HG03108 (cell line): Measurements from ENCODE around the gene AURKA.

Source experiments
- ATAC-seq: cut with Tn5 transposase; IDR thresholded peaks from one replicate; pipeline ENCODE4 v1.9.1; 2021; ENCODE audit warnings: moderate library complexity; ENCODE audit not compliant: unreplicated experiment

AURKA gene

GRCh38 chr20:56392132-56392880 is at the start of gene AURKA, which contains the start of gene CSTF1:
AURKA (minus strand) TSS chr20:56392215; CDS start chr20:56388197, 4,018 bp downstream.
CSTF1 (plus strand) TSS chr20:56392645; CDS start chr20:56395553, 2,908 bp downstream.
- ATAC-seq: peak; percentile 90

GRCh38 chr20:56440346-56441007 is 48.5 kb upstream of the AURKA start:
- ATAC-seq: peak; percentile 62

- ATAC-seq: no peak
Observed at GRCh38 chr20:56439771-56440291, 47.8 kb upstream of the AURKA start.

GRCh38 chr20:56438284-56438683 is 46.3 kb upstream of the AURKA start:
- no peak for ATAC-seq

- no peak for ATAC-seq
Observed at GRCh38 chr20:56437196-56437960, 45.4 kb upstream of the AURKA start.

- no peak for ATAC-seq
Observed at GRCh38 chr20:56433880-56434255, 41.9 kb upstream of the AURKA start.

- ATAC-seq: no peak
Observed at GRCh38 chr20:56433221-56433879, 41.3 kb upstream of the AURKA start.

- ATAC-seq: no peak
Observed at GRCh38 chr20:56431471-56431870, 39.5 kb upstream of the AURKA start.

- ATAC-seq: no peak
Observed at GRCh38 chr20:56430957-56431356, 38.9 kb upstream of the AURKA start.

- no peak for ATAC-seq
Observed at GRCh38 chr20:56430461-56430860, 38.4 kb upstream of the AURKA start.

GRCh38 chr20:56429941-56430340 is 37.9 kb upstream of the AURKA start:
- ATAC-seq: no peak

GRCh38 chr20:56429502-56429901 is 37.5 kb upstream of the AURKA start:
- ATAC-seq: no peak

- ATAC-seq: no peak
Observed at GRCh38 chr20:56428881-56429280, 36.9 kb upstream of the AURKA start.

GRCh38 chr20:56428410-56428809 is 36.4 kb upstream of the AURKA start:
- no peak for ATAC-seq

- no peak for ATAC-seq
Observed at GRCh38 chr20:56427797-56428196, 35.8 kb upstream of the AURKA start.

GRCh38 chr20:56426926-56427325 is 34.9 kb upstream of the AURKA start:
- ATAC-seq: no peak

- no peak for ATAC-seq
Observed at GRCh38 chr20:56426026-56426425, 34.0 kb upstream of the AURKA start.

- ATAC-seq: no peak
Observed at GRCh38 chr20:56424931-56425330, 32.9 kb upstream of the AURKA start.

- no peak for ATAC-seq
Observed at GRCh38 chr20:56423886-56424285, 31.9 kb upstream of the AURKA start.

GRCh38 chr20:56423211-56423610 is 31.2 kb upstream of the AURKA start:
- ATAC-seq: no peak

- ATAC-seq: no peak
Observed at GRCh38 chr20:56422824-56423189, 30.8 kb upstream of the AURKA start.
